HCT116 (cell line): Measurements from ENCODE around the gene SUN2.

Source experiments
- SIN3A ChIP-seq: IDR thresholded peaks from 2 replicates; pipeline ENCODE4 v1.6.1; 2012; ENCODE audit warnings: low read depth
- YY1 ChIP-seq: IDR thresholded peaks from 2 replicates; pipeline ENCODE4 v1.6.1; 2011; ENCODE audit warnings: low read length, low read depth, moderate library complexity, mild to moderate bottlenecking; ENCODE audit not compliant: insufficient replicate concordance; ENCODE audit errors: extremely low read depth
- TF ChIP-seq, protein P1 (sequence below): IDR thresholded peaks from 2 replicates; pipeline ENCODE4 v1.6.1; 2011; ENCODE audit warnings: mild to moderate bottlenecking, low read length, moderate library complexity; ENCODE audit not compliant: insufficient replicate concordance; ENCODE audit errors: extremely low read depth

DNA sequence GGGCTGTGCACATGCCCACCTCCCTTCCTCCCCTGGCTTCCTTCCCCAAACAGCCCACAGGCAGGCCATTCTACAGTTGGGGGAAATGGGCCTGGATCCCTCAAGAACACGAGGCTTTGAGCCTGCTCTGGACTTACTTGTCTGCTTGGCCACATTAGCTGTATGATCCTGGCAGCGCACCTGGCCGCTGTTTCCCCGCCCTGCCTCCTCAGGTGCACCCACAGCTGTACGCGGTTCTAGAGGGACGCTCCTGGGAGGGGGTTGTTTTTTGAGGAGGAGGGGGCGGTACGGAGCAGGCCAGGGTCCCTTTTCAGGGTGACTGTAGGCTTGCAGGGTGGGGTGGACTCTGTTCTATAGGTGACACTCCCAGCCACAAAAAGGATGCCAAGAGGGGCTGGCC, 11.5 kb upstream of the SUN2 start:
- TF ChIP-seq, protein P1, sequence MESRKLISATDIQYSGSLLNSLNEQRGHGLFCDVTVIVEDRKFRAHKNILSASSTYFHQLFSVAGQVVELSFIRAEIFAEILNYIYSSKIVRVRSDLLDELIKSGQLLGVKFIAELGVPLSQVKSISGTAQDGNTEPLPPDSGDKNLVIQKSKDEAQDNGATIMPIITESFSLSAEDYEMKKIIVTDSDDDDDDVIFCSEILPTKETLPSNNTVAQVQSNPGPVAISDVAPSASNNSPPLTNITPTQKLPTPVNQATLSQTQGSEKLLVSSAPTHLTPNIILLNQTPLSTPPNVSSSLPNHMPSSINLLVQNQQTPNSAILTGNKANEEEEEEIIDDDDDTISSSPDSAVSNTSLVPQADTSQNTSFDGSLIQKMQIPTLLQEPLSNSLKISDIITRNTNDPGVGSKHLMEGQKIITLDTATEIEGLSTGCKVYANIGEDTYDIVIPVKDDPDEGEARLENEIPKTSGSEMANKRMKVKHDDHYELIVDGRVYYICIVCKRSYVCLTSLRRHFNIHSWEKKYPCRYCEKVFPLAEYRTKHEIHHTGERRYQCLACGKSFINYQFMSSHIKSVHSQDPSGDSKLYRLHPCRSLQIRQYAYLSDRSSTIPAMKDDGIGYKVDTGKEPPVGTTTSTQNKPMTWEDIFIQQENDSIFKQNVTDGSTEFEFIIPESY = no peak
- TF ChIP-seq SIN3A (no peak), YY1 (no peak)
